Measurements from ENCODE around the gene S1PR5. TPM values are rescaled to one million over a fixed set of nuclear protein-coding genes. Genes with fewer than 3 reads are reported as not detected.

S1PR5 gene
- total RNA-seq, 1 experiment from 2014 or later, result 2.4 TPM

DNA sequence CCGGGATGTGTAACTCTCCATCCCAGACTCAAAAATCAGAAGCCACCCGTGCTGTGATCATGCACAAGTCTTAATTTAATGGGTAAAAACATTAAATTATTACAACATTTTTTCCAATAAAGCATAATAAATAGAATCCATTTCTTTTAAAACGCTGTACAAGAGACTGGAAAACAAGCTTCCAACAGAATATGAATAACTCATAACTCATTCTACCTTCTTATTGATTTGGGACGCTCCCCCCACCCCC is 49.1 kb upstream of the S1PR5 start:
- CTCF ChIA-PET, result interaction anchor here (0.6 kb wide), 1 partner anchor 60 kb away, joined by 4 read pairs; no protein-coding TSS in a partner anchor
- POLR2A ChIA-PET (ENCODE audit: unreplicated experiment), result interaction anchor here (0.6 kb wide), 1 partner anchor 284 kb away, joined by 3 read pairs; no protein-coding TSS in a partner anchor

DNA sequence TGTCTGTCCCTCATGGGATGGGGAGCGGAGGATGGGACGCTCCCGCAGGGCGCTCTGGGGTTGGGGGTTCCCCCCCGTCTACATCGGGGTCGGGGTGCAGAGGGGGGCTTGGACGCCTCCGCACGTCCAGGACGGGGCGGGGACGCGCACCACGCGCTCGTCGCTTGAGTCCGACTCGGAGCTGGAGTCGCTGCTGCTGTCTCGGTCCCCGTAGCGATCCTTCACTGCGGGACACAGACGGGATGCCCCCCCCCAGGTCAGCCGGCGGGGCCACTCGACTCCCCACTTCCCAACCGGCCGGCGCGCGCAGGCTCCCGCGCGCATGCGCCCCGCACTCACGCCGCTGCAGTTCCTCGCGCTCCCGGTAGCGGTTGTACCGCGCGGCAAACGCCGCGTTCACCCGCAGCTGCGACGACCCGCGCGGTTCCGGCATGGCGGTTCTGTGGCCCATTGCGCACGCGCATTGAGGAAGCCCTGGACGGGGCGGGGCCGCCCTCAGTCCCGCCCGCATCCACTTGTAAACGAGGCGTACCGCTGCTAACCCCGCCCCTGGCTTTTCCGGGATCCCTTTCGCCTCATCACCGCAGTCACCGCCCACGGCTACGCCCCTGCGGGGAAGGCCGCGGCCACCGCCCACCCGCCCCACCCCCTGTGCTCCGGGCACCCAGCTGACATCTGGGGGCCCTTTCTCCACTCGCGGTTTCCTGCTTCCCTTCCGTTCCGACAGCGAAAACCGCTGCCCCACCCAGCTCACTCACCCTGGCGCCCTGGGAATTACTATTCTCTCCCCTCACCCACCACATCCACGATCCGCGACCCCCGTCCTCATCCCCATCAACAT is 48.5 kb upstream of the S1PR5 start, which contains the start of gene KRI1:
Gene KRI1, minus strand, starts transcription at position 444 of the 841 bp plus-strand sequence. Its CDS starts 11 bp downstream, at position 433.
- intact Hi-C loops (cut with micrococcal nuclease), result no loop called here

More for the DNA sequence above, 49.1 kb upstream of the S1PR5 start:
- peak overlapping the region; percentile 44; the same call in 1 of the 2 replicates for H3K9ac ChIP-seq (ENCODE audit: low read length)
- ATAC-seq (no peak), DNase-seq (no peak)
- no TSS peak for BruUV-seq (replicated peaks)
- no peaks in the 10 kb centered on the region for H3K9me3 ChIP-seq (ENCODE audit: low read length)
- 0 out of 2 replicates have a peak overlapping the region, but pooled peaks have one; percentile 24 for H3K27ac ChIP-seq (ENCODE audit: low read length)
- H3K9me2 ChIP-seq (replicated peaks; ENCODE audit: low read length), result no peaks in the 10 kb centered on the region
- peak overlapping the region; percentile 79 for H3K4me3 ChIP-seq (ENCODE audit: low read length)
- H3K36me3 ChIP-seq (ENCODE audit: low read depth, low read length), result 0 out of 2 replicates have a peak, but pooled peaks cover 3% of the 10 kb centered on the region
- intact Hi-C loops (cut with micrococcal nuclease), result no loop called here
- H3K27me3 ChIP-seq (ENCODE audit: low read length), result no peaks in the 10 kb centered on the region
- no peaks in the 10 kb centered on the region for H4K20me1 ChIP-seq (ENCODE audit: low read length)
- TF ChIP-seq EZH2 (IDR thresholded peaks at IDR 0.05; ENCODE audit: low read length, unreplicated experiment) (no peak), EZH2phosphoT487 (IDR thresholded peaks at IDR 0.05; ENCODE audit: borderline replicate concordance, low read length) (no peak)
- TF ChIP-seq, protein P1, sequence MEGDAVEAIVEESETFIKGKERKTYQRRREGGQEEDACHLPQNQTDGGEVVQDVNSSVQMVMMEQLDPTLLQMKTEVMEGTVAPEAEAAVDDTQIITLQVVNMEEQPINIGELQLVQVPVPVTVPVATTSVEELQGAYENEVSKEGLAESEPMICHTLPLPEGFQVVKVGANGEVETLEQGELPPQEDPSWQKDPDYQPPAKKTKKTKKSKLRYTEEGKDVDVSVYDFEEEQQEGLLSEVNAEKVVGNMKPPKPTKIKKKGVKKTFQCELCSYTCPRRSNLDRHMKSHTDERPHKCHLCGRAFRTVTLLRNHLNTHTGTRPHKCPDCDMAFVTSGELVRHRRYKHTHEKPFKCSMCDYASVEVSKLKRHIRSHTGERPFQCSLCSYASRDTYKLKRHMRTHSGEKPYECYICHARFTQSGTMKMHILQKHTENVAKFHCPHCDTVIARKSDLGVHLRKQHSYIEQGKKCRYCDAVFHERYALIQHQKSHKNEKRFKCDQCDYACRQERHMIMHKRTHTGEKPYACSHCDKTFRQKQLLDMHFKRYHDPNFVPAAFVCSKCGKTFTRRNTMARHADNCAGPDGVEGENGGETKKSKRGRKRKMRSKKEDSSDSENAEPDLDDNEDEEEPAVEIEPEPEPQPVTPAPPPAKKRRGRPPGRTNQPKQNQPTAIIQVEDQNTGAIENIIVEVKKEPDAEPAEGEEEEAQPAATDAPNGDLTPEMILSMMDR (conservative IDR thresholded peaks at IDR 0.05; ENCODE audit: low read depth, low read length), result no peak
- H3K79me2 ChIP-seq (ENCODE audit: low read length), result peaks cover 29% of the 10 kb centered on the region
- peaks cover 32% of the 10 kb centered on the region for H3K4me1 ChIP-seq (ENCODE audit: insufficient read depth, low read length)
- peak overlapping the region; percentile 70 for H2AFZ ChIP-seq (ENCODE audit: low read length)
- no peaks in the 10 kb centered on the region for H3F3A ChIP-seq (ENCODE audit: low read length, unreplicated experiment)
- peak overlapping the region; percentile 96 for H3K4me2 ChIP-seq (ENCODE audit: low read length)

More for the DNA sequence above, 48.5 kb upstream of the S1PR5 start, which contains the start of gene KRI1:
- H3K36me3 ChIP-seq (ENCODE audit: low read depth, low read length), result peaks cover 5% of the 10 kb centered on the region; the same call in 1 of the 2 replicates
- CTCF ChIA-PET, result interaction anchor here (0.5 to 0.7 kb wide), 4 partner anchors 57 to 104 kb away, joined by 4 to 8 read pairs (median 6); no protein-coding TSS in a partner anchor
- no peaks in the 10 kb centered on the region for H4K20me1 ChIP-seq (ENCODE audit: low read length)
- peaks cover 32% of the 10 kb centered on the region for H3K4me1 ChIP-seq (ENCODE audit: insufficient read depth, low read length)
- no peaks in the 10 kb centered on the region for H3K27me3 ChIP-seq (ENCODE audit: low read length)
- POLR2A ChIA-PET (ENCODE audit: unreplicated experiment), result interaction anchor here (0.6 kb wide), 1 partner anchor 285 kb away, joined by 3 read pairs; no protein-coding TSS in a partner anchor
- no peaks in the 10 kb centered on the region for H3K9me3 ChIP-seq (ENCODE audit: low read length)
- H3K9me2 ChIP-seq (replicated peaks; ENCODE audit: low read length), result no peaks in the 10 kb centered on the region
- peak within 1 kb of the TSS; percentile 91 for H3K9ac ChIP-seq (ENCODE audit: low read length)
- peak within 1 kb of the TSS; percentile 24; the same call in 1 of the 2 replicates for H3K27ac ChIP-seq (ENCODE audit: low read length)
- no peaks in the 10 kb centered on the region for H3F3A ChIP-seq (ENCODE audit: low read length, unreplicated experiment)
- H2AFZ ChIP-seq (ENCODE audit: low read length), result peak within 1 kb of the TSS; percentile 70
- DNase-seq (peak; percentile 99), ATAC-seq (peak; percentile 58)
- peak within 1 kb of the TSS; percentile 96 for H3K4me2 ChIP-seq (ENCODE audit: low read length)
- TF ChIP-seq, protein P1 (conservative IDR thresholded peaks at IDR 0.05; ENCODE audit: low read depth, low read length), result no peak
- TF ChIP-seq EZH2phosphoT487 (IDR thresholded peaks at IDR 0.05; ENCODE audit: borderline replicate concordance, low read length) (no peak), EZH2 (IDR thresholded peaks at IDR 0.05; ENCODE audit: low read length, unreplicated experiment) (no peak)
- peak within 1 kb of the TSS; percentile 79 for H3K4me3 ChIP-seq (ENCODE audit: low read length)
- H3K79me2 ChIP-seq (ENCODE audit: low read length), result peaks cover 29% of the 10 kb centered on the region
- BruUV-seq (replicated peaks), result no TSS peak

All from PC-3 (cell line).